B cell (primary cell): ENCODE measurements around the gene SCYGR1. TPM values are rescaled to one million over a fixed set of nuclear protein-coding genes. Genes with fewer than 3 reads are reported as not detected.

ENCODE experiments used
- ATAC-seq: fragments of 200-7000 bp; cut with Tn5 transposase; one replicate; pipeline ENCODE4 v1.10.0; 2021; ENCODE audit warnings: low read depth, mild to moderate bottlenecking, moderate number of reproducible peaks, moderate library complexity
- CTCF ChIA-PET: fragments of 350-600 bp; sonication (Branson Sonifier 250); formaldehyde crosslinking; loops from one replicate; lab custom pipeline; 2021; ENCODE audit warnings: antibody characterized with exemption, inconsistent platforms; lab: Charles Lee
- POLR2A ChIA-PET: fragments of 350-600 bp; sonication (Branson Sonifier 250); formaldehyde crosslinking; loops from one replicate; lab custom pipeline; 2021; ENCODE audit warnings: antibody characterized with exemption; lab: Charles Lee
- DNase-seq: peaks from one replicate; pipeline ENCODE4 v3.0.0; 2013
- H2AFZ ChIP-seq: 2 replicates; pipeline ENCODE4 v1.6.1; 2012; ENCODE audit warnings: mild to moderate bottlenecking, low read depth, low read length; ENCODE audit not compliant: insufficient read depth, poor library complexity, severe bottlenecking
- H3K27ac ChIP-seq, 2 donors: 1 replicate in 1 of 2; 2 replicates in 1 of 2; pipeline ENCODE4 v1.5.1; 2012 to 2013; ENCODE audit warnings: low read length in 2 of 2, mild to moderate bottlenecking in 2 of 2, moderate library complexity in 1 of 2
- H3K27me3 ChIP-seq, 4 experiments: fragments of 200-600 bp in 1 of 4; sonication (generic) in 1 of 4; replicated peaks in 1 of 4; 1 replicate in 2 of 4; 2 replicates in 2 of 4; pipeline versions ENCODE4 v1.6.1 to v1.7.0; 2013 to 2016; ENCODE audit warnings: low read length in 3 of 4, mild to moderate bottlenecking in 2 of 4, mixed read lengths in 1 of 4, moderate library complexity in 1 of 4; ENCODE audit not compliant: insufficient read depth in 4 of 4, control insufficient read depth in 3 of 4; ENCODE audit errors: control extremely low read depth in 1 of 4
- H3K36me3 ChIP-seq, 2 experiments: replicated peaks in 1 of 2; 1 replicate in 1 of 2; 2 replicates in 1 of 2; pipeline versions ENCODE4 v1.6.1 to v1.7.1; 2013; ENCODE audit warnings: low read length in 1 of 2; ENCODE audit not compliant: insufficient read depth in 2 of 2, control insufficient read depth in 1 of 2; ENCODE audit errors: control extremely low read depth in 1 of 2, extremely low read depth in 1 of 2
- H3K4me1 ChIP-seq, 2 donors: fragments of 200-600 bp in 1 of 2; sonication (generic) in 1 of 2; 1 replicate in 1 of 2; 2 replicates in 1 of 2; pipeline versions ENCODE4 v1.5.1 to v1.6.1; 2013 to 2017; ENCODE audit warnings: low read length in 2 of 2; ENCODE audit not compliant: control insufficient read depth in 2 of 2, insufficient read depth in 2 of 2
- H3K4me2 ChIP-seq: replicated peaks from 2 replicates; pipeline ENCODE3; 2012; ENCODE audit warnings: mild to moderate bottlenecking, low read depth, low read length; ENCODE audit not compliant: poor library complexity, severe bottlenecking
- H3K4me3 ChIP-seq, 5 experiments: fragments of 200-600 bp in 1 of 5; sonication (generic) in 1 of 5; 1 replicate in 3 of 5; 2 replicates in 2 of 5; pipeline versions ENCODE4 v1.5.1 to v1.7.0; 2011 to 2016; ENCODE audit warnings: low read length in 4 of 5, mild to moderate bottlenecking in 4 of 5, low read depth in 2 of 5, control low read depth in 1 of 5, moderate library complexity in 1 of 5; ENCODE audit not compliant: insufficient read depth in 1 of 5; ENCODE audit errors: control extremely low read depth in 1 of 5, extremely low read depth in 1 of 5
- H3K79me2 ChIP-seq: fragments of 200-600 bp; sonication (generic); one replicate; pipeline ENCODE4 v1.6.0; 2016; ENCODE audit warnings: low read length; ENCODE audit not compliant: control insufficient read depth, insufficient read depth
- H3K9ac ChIP-seq: fragments of 200-600 bp; sonication (generic); 2 replicates; pipeline ENCODE4 v1.6.1; 2017; ENCODE audit warnings: mild to moderate bottlenecking, low read length, moderate library complexity
- H3K9me3 ChIP-seq, 3 donors: one replicate each; pipeline versions ENCODE4 v1.6.1 to v1.7.1; 2013; ENCODE audit warnings: low read length in 2 of 3; ENCODE audit not compliant: control insufficient read depth in 2 of 3, insufficient read depth in 1 of 3; ENCODE audit errors: control extremely low read depth in 1 of 3
- H4K20me1 ChIP-seq: 2 replicates; pipeline ENCODE4 v1.6.0; 2012; ENCODE audit warnings: mild to moderate bottlenecking, low read length; ENCODE audit not compliant: insufficient read depth, control insufficient read depth, poor library complexity, severe bottlenecking
- H3K27ac Mint-ChIP-seq: one replicate; pipeline ENCODE4 v1.8.0; 2021; ENCODE audit warnings: mixed read lengths
- H3K27me3 Mint-ChIP-seq: one replicate; pipeline ENCODE4 v1.8.0; 2021; ENCODE audit warnings: mixed read lengths
- H3K4me1 Mint-ChIP-seq: one replicate; pipeline ENCODE4 v1.8.0; 2021; ENCODE audit warnings: mixed read lengths
- H3K4me3 Mint-ChIP-seq: one replicate; pipeline ENCODE4 v1.8.0; 2021; ENCODE audit warnings: mixed read lengths
- H3K9me3 Mint-ChIP-seq: one replicate; pipeline ENCODE4 v1.8.0; 2022; ENCODE audit warnings: mixed read lengths; ENCODE audit not compliant: insufficient read depth
- EZH2 ChIP-seq: IDR thresholded peaks from 2 replicates; pipeline ENCODE4 v1.6.1; 2012; ENCODE audit warnings: borderline replicate concordance, low read depth, mild to moderate bottlenecking, moderate library complexity, low read length; ENCODE audit not compliant: insufficient read depth, poor library complexity, severe bottlenecking
- WGBS: methylation state at CpG from one replicate; pipeline ENCODE4 v1.1.5; 2013; ENCODE audit warnings: missing lambda C conversion rate; ENCODE audit not compliant: insufficient coverage; 5-methylcytosine and 5-hydroxymethylcytosine counted together
- intact Hi-C: fragments of 100-400 bp; cut with micrococcal nuclease; formaldehyde crosslinking; loops from one replicate; pipeline ENCODE4 v1.10.0; 2022
- polyA plus RNA-seq: library from polyadenylated mRNA; depleted of rRNA; stranded (reverse); fragments of >200 nt; gene quantifications from 2 replicates; pipeline ENCODE4 v1.2.3, GENCODE V29; 2012
- total RNA-seq, 2 donors: library from RNA; stranded (reverse); fragments of 120-200 nt in 1 of 2; gene quantifications; 1 replicate in 1 of 2; 2 replicates in 1 of 2; pipeline versions ENCODE4 v1.2.3 to v1.2.4, GENCODE V29; 2013 to 2022
- TF ChIP-seq, protein P1 (sequence below): fragments of 200-600 bp; IDR thresholded peaks from one replicate; pipeline ENCODE4 v1.8.0; 2022; ENCODE audit warnings: antibody characterized with exemption, mild to moderate bottlenecking

SCYGR1 gene
- total and polyA plus RNA-seq, 2 donors (not counting 1 experiment from before 2014, with no cell fraction given): not detected

DNA sequence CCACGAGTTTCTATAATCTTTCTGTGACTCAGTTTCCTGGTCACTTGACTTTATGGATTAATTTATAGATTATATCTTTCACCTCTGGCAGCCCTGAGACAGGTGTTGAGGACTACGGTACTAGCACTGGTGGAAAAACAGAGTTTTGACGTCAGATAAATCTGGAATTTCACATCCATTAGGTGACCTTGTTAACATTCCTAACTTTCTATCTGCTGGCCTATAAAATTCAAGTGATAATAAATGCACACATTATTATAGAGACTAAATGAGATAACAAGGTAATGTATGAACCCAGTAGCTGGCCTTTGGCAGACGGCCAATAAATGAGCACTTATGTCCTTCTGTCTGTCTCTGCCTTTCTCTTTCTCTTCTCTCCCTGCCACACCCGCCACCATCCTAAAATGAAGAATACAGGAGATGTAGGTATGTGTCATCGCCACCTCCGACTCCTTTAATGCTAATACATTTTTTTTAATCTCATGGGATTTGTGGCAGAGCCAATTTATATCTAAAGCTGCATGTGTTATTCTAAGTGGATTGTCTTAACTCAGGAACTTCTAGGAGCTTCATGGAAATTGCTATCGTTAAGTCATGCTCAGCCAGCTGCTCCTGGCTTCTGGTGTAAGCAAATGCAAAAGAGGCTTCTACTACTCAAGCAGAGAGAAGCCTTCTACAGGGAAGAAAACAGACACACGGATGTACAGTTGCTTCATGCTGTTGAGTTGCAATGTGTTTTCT is 10.9 kb downstream of the SCYGR1 start:
- 88% methylated on average over 1 of the region's 9 CpGs for whole genome bisulfite sequencing
- H3K27ac ChIP-seq: no peak overlapping the region
- no peaks in the 10 kb centered on the region for H3K79me2 ChIP-seq
- no peak overlapping the region for H3K4me2 ChIP-seq
- H3K9ac ChIP-seq: no peak overlapping the region
- H3K4me1 Mint-ChIP-seq: peaks cover 1% of the 10 kb centered on the region
- peaks cover 8% of the 10 kb centered on the region for H3K27me3 Mint-ChIP-seq
- ChIA-PET POLR2A (no interaction called here), CTCF (no interaction called here)
- DNase-seq (no peak), ATAC-seq (no peak)
- no peaks in the 10 kb centered on the region for H4K20me1 ChIP-seq
- intact Hi-C loops: no loop called here
- no peaks in the 10 kb centered on the region for H3K4me1 ChIP-seq
- no peak overlapping the region for H3K4me3 Mint-ChIP-seq
- H3K27me3 ChIP-seq: no peaks in the 10 kb centered on the region
- H2AFZ ChIP-seq: no peak overlapping the region
- no peaks in the 10 kb centered on the region for H3K36me3 ChIP-seq
- no peaks in the 10 kb centered on the region for H3K9me3 ChIP-seq
- H3K4me3 ChIP-seq: no peak overlapping the region
- no peak overlapping the region for H3K27ac Mint-ChIP-seq
- TF ChIP-seq, protein P1, sequence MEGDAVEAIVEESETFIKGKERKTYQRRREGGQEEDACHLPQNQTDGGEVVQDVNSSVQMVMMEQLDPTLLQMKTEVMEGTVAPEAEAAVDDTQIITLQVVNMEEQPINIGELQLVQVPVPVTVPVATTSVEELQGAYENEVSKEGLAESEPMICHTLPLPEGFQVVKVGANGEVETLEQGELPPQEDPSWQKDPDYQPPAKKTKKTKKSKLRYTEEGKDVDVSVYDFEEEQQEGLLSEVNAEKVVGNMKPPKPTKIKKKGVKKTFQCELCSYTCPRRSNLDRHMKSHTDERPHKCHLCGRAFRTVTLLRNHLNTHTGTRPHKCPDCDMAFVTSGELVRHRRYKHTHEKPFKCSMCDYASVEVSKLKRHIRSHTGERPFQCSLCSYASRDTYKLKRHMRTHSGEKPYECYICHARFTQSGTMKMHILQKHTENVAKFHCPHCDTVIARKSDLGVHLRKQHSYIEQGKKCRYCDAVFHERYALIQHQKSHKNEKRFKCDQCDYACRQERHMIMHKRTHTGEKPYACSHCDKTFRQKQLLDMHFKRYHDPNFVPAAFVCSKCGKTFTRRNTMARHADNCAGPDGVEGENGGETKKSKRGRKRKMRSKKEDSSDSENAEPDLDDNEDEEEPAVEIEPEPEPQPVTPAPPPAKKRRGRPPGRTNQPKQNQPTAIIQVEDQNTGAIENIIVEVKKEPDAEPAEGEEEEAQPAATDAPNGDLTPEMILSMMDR: no peak
- no peak for TF ChIP-seq EZH2
- H3K9me3 Mint-ChIP-seq: no peaks in the 10 kb centered on the region

GRCh38 chr2:227374158-227374557 is 13.6 kb downstream of the SCYGR1 start:
- H3K4me2 ChIP-seq: no peak overlapping the region
- DNase-seq (no peak), ATAC-seq (no peak)
- no peak overlapping the region for H3K27ac ChIP-seq
- H3K9me3 ChIP-seq: no peaks in the 10 kb centered on the region
- Mint-ChIP-seq H3K4me3 (no peak overlapping the region), H3K27me3 (peaks cover 8% of the 10 kb centered on the region), H3K27ac (no peak overlapping the region), H3K4me1 (peaks cover 1% of the 10 kb centered on the region), H3K9me3 (no peaks in the 10 kb centered on the region)
- POLR2A ChIA-PET: no interaction called here
- H3K9ac ChIP-seq: no peak overlapping the region
- no peak overlapping the region for H2AFZ ChIP-seq
- H3K36me3 ChIP-seq: no peaks in the 10 kb centered on the region
- no peaks in the 10 kb centered on the region for H3K79me2 ChIP-seq
- H4K20me1 ChIP-seq: no peaks in the 10 kb centered on the region
- CTCF ChIA-PET: interaction anchor here (0.7 to 1.4 kb wide), 2 partner anchors 27 to 391 kb away, joined by 3 read pairs; no protein-coding TSS in a partner anchor
- intact Hi-C loops: no loop called here
- TF ChIP-seq EZH2: no peak
- TF ChIP-seq, protein P1: no peak
- H3K4me3 ChIP-seq: no peak overlapping the region
- H3K27me3 ChIP-seq: no peaks in the 10 kb centered on the region
- WGBS: no CpG with 5 or more reads among the region's 6 CpGs
- no peaks in the 10 kb centered on the region for H3K4me1 ChIP-seq
